HG03521 (cell line): ENCODE measurements around the gene SHD.
"Not testable (repeated sequence)": the region's sequence is repeated elsewhere in the genome, so short reads cannot be mapped to it uniquely, and the experiment has no call there.

Source experiments
- ATAC-seq: cut with Tn5 transposase; IDR thresholded peaks from one replicate; pipeline ENCODE4 v1.9.1; 2021; ENCODE audit warnings: mild to moderate bottlenecking, moderate library complexity; ENCODE audit not compliant: unreplicated experiment

Gene SHD

DNA sequence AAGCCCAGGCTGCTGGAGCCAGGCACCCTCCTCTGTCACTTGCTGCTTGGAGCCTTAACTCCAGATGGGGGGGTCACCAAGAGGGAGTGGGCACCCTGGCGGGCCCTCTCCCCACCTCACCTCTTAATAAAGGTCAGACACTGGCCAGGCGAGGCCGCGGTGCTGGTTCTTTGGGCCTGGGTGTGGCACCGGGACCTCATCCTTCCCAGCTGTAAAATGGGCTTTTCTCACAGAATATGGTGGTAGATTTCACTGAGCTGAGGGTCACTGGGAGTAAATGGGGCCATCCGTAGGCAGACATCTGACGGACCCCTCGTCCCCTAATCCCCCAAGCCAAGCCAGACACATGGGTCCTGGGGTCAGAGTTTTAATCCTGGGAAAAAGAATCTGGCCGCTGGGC lies 44.6 kb downstream of the SHD start:
- no peak for ATAC-seq

- ATAC-seq, result no peak
Observed at GRCh38 chr19:4324228-4324627, 45.2 kb downstream of the SHD start.

GRCh38 chr19:4326215-4326836 lies 47.3 kb downstream of the SHD start:
- ATAC-seq, result no peak

GRCh38 chr19:4326837-4327251 lies 47.8 kb downstream of the SHD start:
- no peak for ATAC-seq

GRCh38 chr19:4327252-4327876 lies 48.3 kb downstream of the SHD start:
- no peak for ATAC-seq

- ATAC-seq, result no peak
Observed at GRCh38 chr19:4327877-4328242, 48.8 kb downstream of the SHD start.

DNA sequence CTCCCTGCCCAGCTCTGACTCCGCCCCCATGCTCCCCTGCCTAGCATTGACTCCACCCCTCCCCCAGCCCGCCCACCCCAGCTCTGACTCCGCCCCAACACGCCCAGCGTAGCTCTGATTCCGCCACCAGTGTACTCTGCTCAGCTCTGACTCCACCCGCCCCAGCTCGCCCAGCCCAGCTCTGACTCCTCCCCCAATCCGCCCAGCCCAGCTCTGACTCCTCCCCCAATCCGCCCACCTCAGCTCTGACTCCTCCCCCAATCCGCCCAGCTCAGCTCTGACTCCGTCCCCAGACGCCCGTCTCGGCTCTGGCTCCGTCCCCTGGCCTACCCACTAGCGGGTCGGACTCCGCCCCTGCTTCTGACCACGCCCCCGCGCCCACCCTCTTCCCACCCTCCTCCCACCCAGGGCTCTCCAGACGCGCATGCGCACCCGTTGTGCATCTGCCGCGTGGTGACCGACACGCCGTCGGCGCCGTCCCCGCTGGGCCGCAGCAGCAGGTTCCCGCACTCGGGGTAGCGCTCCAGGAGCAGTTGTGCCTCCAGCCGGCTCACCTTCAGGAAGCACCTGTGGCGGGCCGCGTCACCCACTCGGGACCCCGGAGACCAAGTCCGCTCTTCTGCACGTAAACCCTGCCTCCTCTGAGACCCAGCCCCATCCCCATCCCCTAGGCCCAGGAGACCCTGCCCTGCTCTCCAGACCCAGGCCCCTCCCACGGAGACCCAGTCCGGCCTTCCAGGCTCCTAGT lies 49.4 kb downstream of the SHD start:
- peak; percentile 80 for ATAC-seq

- not testable (repeated sequence) for ATAC-seq
Observed at GRCh38 chr19:4328991-4329681, 50.1 kb downstream of the SHD start.

- ATAC-seq, result no peak
Observed at GRCh38 chr19:4329858-4330257, 50.8 kb downstream of the SHD start.

DNA sequence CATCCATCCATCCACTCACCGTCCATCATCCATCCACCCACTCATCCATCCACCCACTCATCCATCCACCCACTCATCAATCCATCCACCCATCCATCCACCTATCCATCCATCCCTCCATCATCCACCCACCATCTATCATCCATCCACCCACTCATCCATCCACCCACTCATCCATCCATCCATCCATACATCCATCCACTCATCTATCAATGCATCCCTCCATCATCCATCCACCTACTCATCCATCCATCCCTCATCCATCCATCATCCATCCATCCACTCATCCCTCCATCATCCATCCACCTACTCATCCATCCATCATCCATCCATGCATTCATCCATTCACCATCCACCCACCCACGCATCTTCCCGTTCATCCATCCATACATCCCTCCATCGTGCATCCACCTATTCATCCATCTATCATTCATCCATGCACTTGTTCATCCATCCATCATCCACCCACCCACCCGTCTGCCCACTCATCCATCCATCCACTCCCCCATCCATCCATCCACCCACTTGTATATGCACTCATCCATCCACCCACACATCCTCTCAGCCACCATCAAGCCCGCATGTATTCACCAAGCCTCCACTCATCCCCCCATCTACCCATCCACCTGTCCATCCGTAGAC lies 56.0 kb downstream of the SHD start:
- no peak for ATAC-seq

DNA sequence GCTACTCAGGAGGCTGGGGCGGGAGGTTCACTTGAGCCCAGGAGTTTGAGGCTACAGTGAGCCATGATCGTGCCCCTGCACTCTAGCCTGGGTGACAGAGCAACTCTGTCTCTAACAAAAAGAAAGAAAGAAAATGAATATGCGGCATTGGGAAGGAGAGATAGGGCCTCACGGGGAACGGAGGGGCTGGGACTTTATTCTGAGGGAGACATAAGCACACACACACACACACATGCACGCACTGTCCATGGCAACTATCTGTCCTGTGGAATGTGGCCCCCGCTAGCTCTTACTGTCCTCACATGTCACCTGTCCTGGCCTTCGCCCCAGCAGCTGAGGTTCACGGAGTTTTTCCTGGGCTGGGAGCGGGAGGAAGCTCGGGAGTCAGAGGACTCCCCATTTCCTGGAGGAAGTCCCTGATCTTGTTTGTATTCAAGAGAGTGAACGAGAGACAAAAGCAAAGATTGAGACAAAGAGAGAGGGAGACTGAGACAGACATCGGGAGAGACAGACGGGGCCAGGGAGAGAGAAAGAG lies 58.9 kb downstream of the SHD start:
- ATAC-seq, result no peak

DNA sequence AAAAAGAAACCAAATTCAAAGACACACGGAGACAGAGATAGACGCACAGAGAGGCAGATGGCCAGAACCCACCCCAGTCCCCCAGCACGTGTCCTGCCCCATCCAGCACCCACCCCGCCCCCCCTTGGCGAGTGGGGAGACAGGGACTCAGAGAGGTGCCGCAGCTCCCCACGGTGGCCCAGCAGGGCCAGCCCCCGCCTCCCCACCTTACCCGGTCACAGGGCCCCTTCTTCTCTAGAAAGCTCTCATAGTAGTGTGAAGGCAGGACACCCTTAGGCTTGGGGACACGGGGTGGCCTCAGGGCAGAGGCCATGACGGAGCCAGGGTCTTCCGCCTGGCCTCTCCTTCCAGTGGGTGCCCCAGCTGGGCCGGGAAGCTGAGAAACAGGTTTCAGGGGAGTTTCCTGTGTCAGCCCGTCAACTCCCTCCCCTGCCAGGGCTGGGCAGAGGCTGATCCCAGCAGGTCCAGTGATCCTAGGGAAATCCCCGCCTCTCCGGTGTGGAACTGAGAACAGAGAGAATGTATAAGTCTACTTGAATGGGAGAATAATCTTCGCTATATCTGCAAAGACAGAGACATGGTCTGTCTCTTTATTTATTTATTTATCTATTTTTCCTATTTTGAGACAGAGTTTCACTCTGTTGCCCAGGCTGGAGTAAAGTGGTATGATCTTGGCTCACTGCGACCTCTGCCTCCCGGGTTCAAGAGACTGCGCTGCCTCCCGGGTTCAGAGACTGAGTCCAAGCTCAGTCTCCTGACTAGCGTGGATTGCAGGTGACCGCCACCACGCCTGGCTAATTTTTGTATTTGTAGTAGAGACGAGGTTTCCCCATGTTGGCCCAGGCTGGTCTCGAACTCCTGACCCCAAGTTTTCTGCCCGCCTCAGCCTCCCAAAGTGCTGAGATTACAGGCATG lies 59.6 kb downstream of the SHD start, which contains the start of gene STAP2:
Gene STAP2 (minus strand): TSS at position 387 of the 915 bp plus-strand sequence. CDS start 74 bp downstream, at position 313.
- ATAC-seq, result no peak
